Activated B cell treated with CpG ODN at 0.5 μM for 24 hours (primary cell): Measurements from ENCODE around the gene GRAMD1A. TPM values are rescaled to one million over a fixed set of nuclear protein-coding genes. Genes with fewer than 3 reads are reported as not detected.

Experiments
- ATAC-seq: fragments of 200-7000 bp; cut with Tn5 transposase; one replicate; pipeline ENCODE4 v1.10.0; 2021; ENCODE audit warnings: low read depth, mild to moderate bottlenecking, moderate library complexity
- CTCF ChIA-PET: fragments of 350-600 bp; sonication (Branson Sonifier 250); formaldehyde crosslinking; loops from one replicate; lab custom pipeline; 2021; ENCODE audit warnings: antibody characterized with exemption; lab: Charles Lee
- POLR2A ChIA-PET: fragments of 350-600 bp; sonication (Branson Sonifier 250); formaldehyde crosslinking; loops from one replicate; lab custom pipeline; 2021; ENCODE audit warnings: antibody characterized with exemption; lab: Charles Lee
- DNase-seq: peaks from one replicate; pipeline ENCODE4 v3.0.0; 2022
- H3K27ac Mint-ChIP-seq: one replicate; pipeline ENCODE4 v1.8.0; 2020; ENCODE audit warnings: mixed read lengths
- H3K27me3 Mint-ChIP-seq: one replicate; pipeline ENCODE4 v1.8.0; 2021; ENCODE audit warnings: mixed read lengths
- H3K36me3 Mint-ChIP-seq: one replicate; pipeline ENCODE4 v1.8.0; 2021; ENCODE audit warnings: low read depth, mixed read lengths
- H3K4me1 Mint-ChIP-seq: one replicate; pipeline ENCODE4 v1.8.0; 2021; ENCODE audit warnings: mixed read lengths
- H3K4me3 Mint-ChIP-seq: one replicate; pipeline ENCODE4 v1.8.0; 2020; ENCODE audit warnings: mild to moderate bottlenecking, mixed read lengths
- H3K9me3 Mint-ChIP-seq: one replicate; pipeline ENCODE4 v1.8.0; 2020; ENCODE audit warnings: mixed read lengths
- CTCF ChIP-seq: fragments of 200-600 bp; IDR thresholded peaks from one replicate; pipeline ENCODE4 v1.8.0; 2022; ENCODE audit warnings: antibody characterized with exemption, mild to moderate bottlenecking
- intact Hi-C: fragments of 100-400 bp; cut with micrococcal nuclease; formaldehyde crosslinking; loops from one replicate; pipeline ENCODE4 v1.15.1; 2024
- total RNA-seq: library from RNA; stranded (reverse); gene quantifications from 2 replicates; pipeline ENCODE4 v1.2.3, GENCODE V29; 2022

The GRAMD1A gene
- total RNA-seq, 1 donor from 2014 or later, result 52.9 TPM

GRCh38 chr19:34982275-34982674 is 17.8 kb upstream of the GRAMD1A start:
- H3K9me3 Mint-ChIP-seq, result no peaks in the 10 kb centered on the region
- ChIA-PET POLR2A (no interaction called here), CTCF (no interaction called here)
- no peak overlapping the region for H3K27ac Mint-ChIP-seq
- no peaks in the 10 kb centered on the region for H3K36me3 Mint-ChIP-seq
- TF ChIP-seq CTCF, result no peak
- peaks cover 15% of the 10 kb centered on the region for H3K27me3 Mint-ChIP-seq
- DNase-seq (no peak), ATAC-seq (no peak)
- peaks cover 3% of the 10 kb centered on the region for H3K4me1 Mint-ChIP-seq
- H3K4me3 Mint-ChIP-seq, result no peak overlapping the region
- intact Hi-C loops, result no loop called here

DNA sequence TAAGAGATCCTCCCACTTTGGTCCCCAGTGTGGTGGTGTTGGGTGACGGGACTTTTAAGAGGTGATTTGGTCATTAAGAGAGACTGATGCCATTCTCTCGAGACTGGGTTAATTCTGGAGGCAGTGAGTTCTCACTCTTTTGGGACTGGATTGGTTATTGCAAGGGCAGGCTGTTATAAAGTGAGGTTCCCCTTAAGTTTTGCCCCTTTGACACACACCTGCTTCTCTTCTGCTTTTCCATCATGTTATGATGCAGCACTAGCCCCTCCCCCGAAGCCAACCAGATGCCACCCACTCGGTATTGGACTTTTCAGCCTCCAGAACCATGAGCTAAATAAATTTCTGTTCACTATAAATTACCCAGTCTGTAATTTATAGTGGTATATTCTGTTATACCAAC is 16.3 kb upstream of the GRAMD1A start:
- ATAC-seq, result no peak

GRCh38 chr19:34984287-34984686 is 15.8 kb upstream of the GRAMD1A start:
- POLR2A ChIA-PET, result interaction anchor here (0.7 kb wide), 1 partner anchor 28 kb away, joined by 5 read pairs; no protein-coding TSS in a partner anchor
- no peak for TF ChIP-seq CTCF
- intact Hi-C loops, result no loop called here
- Mint-ChIP-seq H3K9me3 (no peaks in the 10 kb centered on the region), H3K4me3 (no peak overlapping the region), H3K27me3 (peaks cover 13% of the 10 kb centered on the region), H3K27ac (no peak overlapping the region), H3K36me3 (no peaks in the 10 kb centered on the region), H3K4me1 (peaks cover 3% of the 10 kb centered on the region)
- DNase-seq (no peak), ATAC-seq (no peak)
- CTCF ChIA-PET, result no interaction called here

More for the DNA sequence above, 16.3 kb upstream of the GRAMD1A start:
- DNase-seq, result no peak
- peaks cover 3% of the 10 kb centered on the region for H3K4me1 Mint-ChIP-seq
- ChIA-PET POLR2A (no interaction called here), CTCF (no interaction called here)
- H3K27me3 Mint-ChIP-seq, result peaks cover 15% of the 10 kb centered on the region
- intact Hi-C loops, result no loop called here
- no peaks in the 10 kb centered on the region for H3K9me3 Mint-ChIP-seq
- TF ChIP-seq CTCF, result no peak
- no peak overlapping the region for H3K27ac Mint-ChIP-seq
- no peak overlapping the region for H3K4me3 Mint-ChIP-seq
- H3K36me3 Mint-ChIP-seq, result no peaks in the 10 kb centered on the region

GRCh38 chr19:34985249-34986022 is 14.7 kb upstream of the GRAMD1A start:
- no peak for ATAC-seq
- peaks cover 5% of the 10 kb centered on the region for H3K4me1 Mint-ChIP-seq
- CTCF ChIA-PET, result no interaction called here
- no peak overlapping the region for H3K27ac Mint-ChIP-seq
- intact Hi-C loops, result no loop called here
- DNase-seq, result no peak
- no peaks in the 10 kb centered on the region for H3K9me3 Mint-ChIP-seq
- no peak for TF ChIP-seq CTCF
- H3K36me3 Mint-ChIP-seq, result no peaks in the 10 kb centered on the region
- H3K27me3 Mint-ChIP-seq, result peaks cover 8% of the 10 kb centered on the region
- POLR2A ChIA-PET, result no interaction called here
- H3K4me3 Mint-ChIP-seq, result no peak overlapping the region

DNA sequence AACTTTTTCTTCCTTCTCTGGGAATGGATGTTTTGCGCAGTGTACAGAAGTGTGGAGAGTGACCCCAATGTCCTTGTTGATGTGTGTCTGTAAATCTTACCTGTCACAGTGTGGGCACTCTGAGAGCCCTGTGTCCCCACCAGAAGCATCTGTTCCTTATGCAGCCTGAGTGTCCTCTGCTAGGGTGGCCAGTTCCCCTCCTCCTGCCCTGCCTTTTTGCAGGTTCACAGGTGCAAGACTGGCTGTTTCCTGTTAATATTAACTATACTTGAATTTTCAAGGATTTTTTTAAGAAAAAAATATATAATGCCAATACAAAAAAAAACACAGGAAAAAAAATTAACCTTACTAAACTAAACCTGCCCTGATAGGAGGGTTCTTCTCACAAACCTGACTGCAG is 12.0 kb upstream of the GRAMD1A start:
- CTCF ChIA-PET, result no interaction called here
- no peaks in the 10 kb centered on the region for H3K36me3 Mint-ChIP-seq

More for the DNA sequence above, 12.0 kb upstream of the GRAMD1A start:
- ATAC-seq, result no peak
- peaks cover 11% of the 10 kb centered on the region for H3K4me1 Mint-ChIP-seq
- no peaks in the 10 kb centered on the region for H3K9me3 Mint-ChIP-seq
- no peak for TF ChIP-seq CTCF
- intact Hi-C loops, result no loop called here
- DNase-seq, result no peak
- no peak overlapping the region for H3K4me3 Mint-ChIP-seq
- POLR2A ChIA-PET, result no interaction called here
- H3K27ac Mint-ChIP-seq, result no peak overlapping the region
- H3K27me3 Mint-ChIP-seq, result peaks cover 8% of the 10 kb centered on the region
